HG02798 (cell line): ENCODE results near the gene COX5A.

Experiments
- ATAC-seq: cut with Tn5 transposase; IDR thresholded peaks from one replicate; pipeline ENCODE4 v1.9.1; 2021; ENCODE audit warnings: mild to moderate bottlenecking; ENCODE audit not compliant: unreplicated experiment, poor library complexity

Gene COX5A

DNA sequence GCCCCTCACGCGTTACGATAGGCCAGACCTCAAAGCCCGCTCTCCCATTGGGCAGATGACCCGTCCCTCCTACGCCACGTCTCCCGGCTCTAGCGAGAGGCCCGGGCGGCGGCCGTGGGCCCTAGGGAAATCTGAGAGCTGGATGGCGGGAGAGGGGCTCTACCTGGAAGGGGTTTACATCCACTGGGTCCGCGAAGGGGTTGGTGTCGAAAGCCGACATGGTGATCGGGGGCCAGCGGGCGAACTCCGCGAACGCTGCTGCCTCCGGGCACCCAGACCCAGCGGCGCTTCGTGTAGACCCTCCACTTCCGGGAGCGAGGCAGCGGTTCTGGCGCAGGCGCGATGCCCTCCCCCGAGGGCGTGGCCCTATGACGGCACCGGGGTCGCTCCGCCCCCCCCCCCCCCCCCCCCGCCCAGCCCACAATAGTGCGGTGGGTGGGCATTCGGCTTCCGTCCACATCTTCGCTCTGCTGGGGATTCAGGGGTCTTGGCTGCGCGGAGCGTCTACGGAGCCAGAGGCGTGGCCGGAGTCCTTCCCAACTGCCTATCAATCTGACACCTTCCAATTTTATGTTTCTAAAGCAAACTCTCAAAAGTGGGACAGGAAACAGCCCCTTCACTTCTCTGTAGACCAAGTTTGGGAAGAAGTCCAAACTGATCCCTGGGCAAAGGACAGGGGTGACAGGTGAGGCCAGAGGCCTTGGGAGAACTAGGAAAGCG lies 64.7 kb downstream of the COX5A start, which contains the start of gene SCAMP2:
Gene SCAMP2 (minus strand): TSS at position 330 of the 720 bp plus-strand sequence. CDS start 110 bp downstream, at position 220.
- peak; percentile 87 for ATAC-seq

DNA sequence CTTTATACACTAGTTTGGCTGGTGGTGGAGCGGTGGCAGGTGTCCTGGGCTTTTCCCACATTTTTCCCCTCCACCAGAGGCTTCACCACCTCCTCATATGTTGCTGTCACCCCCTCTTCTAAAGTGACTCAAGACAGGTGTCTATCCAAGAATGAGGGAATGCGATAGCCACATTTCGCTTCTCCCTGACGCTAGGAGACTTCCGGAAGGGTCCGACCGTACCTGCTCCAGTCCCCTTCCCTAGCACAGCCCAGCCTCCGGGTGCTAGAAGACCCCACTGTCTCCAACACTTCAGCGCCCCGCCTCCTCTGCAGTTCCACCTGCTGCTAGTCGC lies 65.2 kb downstream of the COX5A start:
- no peak for ATAC-seq

DNA sequence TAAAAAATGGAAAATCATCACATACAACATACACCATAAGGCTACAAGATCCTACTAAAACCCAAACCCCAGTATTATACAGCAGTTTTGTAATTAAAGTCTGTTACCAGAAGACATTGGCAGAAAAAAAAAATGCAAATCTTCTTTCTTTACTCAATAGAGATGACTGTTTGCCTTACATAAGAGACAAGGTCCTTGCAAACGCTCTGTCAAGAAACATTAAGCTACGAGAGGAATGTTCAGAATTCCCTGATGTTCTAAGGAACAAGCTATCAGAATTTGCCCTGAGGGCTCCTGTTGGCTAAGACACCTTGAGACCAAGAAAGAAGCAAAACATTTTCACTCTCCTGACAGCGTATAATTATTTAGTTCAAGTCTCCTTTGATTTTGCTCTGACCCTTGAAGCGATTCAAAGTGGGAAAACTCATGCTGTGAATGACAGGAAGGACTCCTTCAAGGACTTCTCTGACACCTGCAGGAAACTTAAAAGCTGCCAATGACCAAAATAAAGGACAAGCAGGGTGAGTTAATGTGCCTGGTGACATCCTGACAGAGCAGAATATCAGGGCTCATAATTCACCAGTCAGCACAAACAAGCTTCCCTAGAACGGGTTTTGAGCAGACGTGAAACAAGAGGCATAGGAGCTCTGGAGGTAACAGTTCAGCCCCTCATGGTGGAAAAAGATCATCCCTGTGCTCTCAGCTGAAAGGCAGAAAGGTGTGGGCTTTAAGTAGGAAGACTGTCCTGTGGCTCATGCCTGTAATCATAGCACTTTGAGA lies 67.2 kb downstream of the COX5A start:
- no peak for ATAC-seq
